K562 (cell line): ENCODE results near the gene KLHL9. TPM values are rescaled to one million over a fixed set of nuclear protein-coding genes. Genes with fewer than 3 reads are reported as not detected.

Source experiments
- ATAC-seq: fragments of 200-7000 bp; cut with Tn5 transposase; 3 replicates; pipeline ENCODE4 v1.9.1; 2020; ENCODE audit warnings: moderate library complexity
- BruUV-seq: library from RNA; stranded (reverse); fragments of 400-500 nt; replicated peaks from 2 replicates; lab custom pipeline; 2021; lab: Mats Ljungman, UMichigan
- CTCF ChIA-PET: fragments of 300-600 bp; formaldehyde crosslinking; extraction: SDS; loops from one replicate; lab custom pipeline; 2021; ENCODE audit warnings: low intra/inter-chr PET ratio; lab: Yijun Ruan, JAX
- POLR2A ChIA-PET: fragments of 300-600, 350-650 bp; sonication (Branson Sonifier 250); formaldehyde crosslinking; extraction: SDS; loops from one replicate; lab custom pipeline; 2021; ENCODE audit warnings: antibody characterized with exemption, inconsistent platforms; lab: Yijun Ruan, JAX
- DNase-seq, 4 experiments: peaks; one replicate each; pipeline versions ENCODE4 v3.0.0 to v3.0.0-alpha.2; 2011 to 2018; ENCODE audit warnings: low spot score in 3 of 4, mixed read lengths in 3 of 4; ENCODE audit errors: extremely low read depth in 1 of 4
- FAIRE-seq: peaks from 2 replicates; lab custom pipeline; 2011; peaks lifted over from hg19 to GRCh38; lab: Jason Lieb, UNC
- H2AFZ ChIP-seq: 2 replicates; pipeline ENCODE4 v1.6.0; 2011; ENCODE audit warnings: low read depth, low read length, control low read depth, inconsistent platforms
- H3K27ac ChIP-seq: fragments of 200-600 bp; 3 replicates; pipeline ENCODE4 v1.8.0; 2011; ENCODE audit warnings: low read depth, mild to moderate bottlenecking, control low read depth, inconsistent platforms, low read length, moderate library complexity, mixed read lengths; ENCODE audit errors: extremely low read depth
- H3K27me3 ChIP-seq, 2 experiments: fragments of 300-600 bp in 1 of 2; 2 replicates in 1 of 2; 3 replicates in 1 of 2; pipeline versions ENCODE4 v1.6.0 to v1.8.0; 2011; ENCODE audit warnings: inconsistent platforms in 2 of 2, low read length in 2 of 2, mild to moderate bottlenecking in 1 of 2, mixed read lengths in 1 of 2, moderate library complexity in 1 of 2; ENCODE audit not compliant: control insufficient read depth in 2 of 2, insufficient read depth in 2 of 2
- H3K36me3 ChIP-seq: fragments of 300-600 bp; 3 replicates; pipeline ENCODE4 v1.8.0; 2011; ENCODE audit warnings: mild to moderate bottlenecking, low read length, inconsistent platforms; ENCODE audit not compliant: control insufficient read depth, insufficient read depth
- H3K4me1 ChIP-seq, 2 experiments: fragments of 200-600 bp in 1 of 2; replicated peaks in 1 of 2; 2 replicates in 1 of 2; 3 replicates in 1 of 2; pipeline versions ENCODE4 v1.5.1 to v1.8.0; 2011; ENCODE audit warnings: inconsistent platforms in 2 of 2, low read length in 2 of 2, mild to moderate bottlenecking in 1 of 2, mixed read lengths in 1 of 2, moderate library complexity in 1 of 2; ENCODE audit not compliant: control insufficient read depth in 2 of 2, insufficient read depth in 2 of 2
- H3K4me2 ChIP-seq: 2 replicates; pipeline ENCODE4 v1.6.1; 2011; ENCODE audit warnings: low read length, control low read depth, inconsistent platforms, mixed read lengths; ENCODE audit not compliant: insufficient read depth
- H3K4me3 ChIP-seq: fragments of 200-600 bp; sonication (generic), shearing (Covaris generic); 2 replicates; pipeline ENCODE4 v1.5.1; 2016; ENCODE audit warnings: control low read depth, inconsistent platforms
- H3K79me2 ChIP-seq: fragments of 200-600 bp; 3 replicates; pipeline ENCODE4 v1.8.0; 2011; ENCODE audit warnings: low read length, inconsistent platforms; ENCODE audit not compliant: control insufficient read depth, insufficient read depth
- H3K9ac ChIP-seq, 2 experiments: 2 replicates each; pipeline versions ENCODE4 v1.6.0 to v1.6.1; 2011; ENCODE audit warnings: low read depth in 2 of 2, low read length in 2 of 2, control low read depth in 1 of 2, inconsistent platforms in 1 of 2, mild to moderate bottlenecking in 1 of 2, mixed read lengths in 1 of 2; ENCODE audit not compliant: insufficient read depth in 1 of 2
- H3K9me1 ChIP-seq: one replicate; pipeline ENCODE4 v1.6.0; 2011; ENCODE audit warnings: inconsistent platforms, mild to moderate bottlenecking, low read length, moderate library complexity; ENCODE audit not compliant: control insufficient read depth, insufficient read depth
- H3K9me3 ChIP-seq: replicated peaks from 2 replicates; pipeline ENCODE4 v1.5.1; 2011; ENCODE audit warnings: low read depth, low read length, inconsistent platforms; ENCODE audit not compliant: control insufficient read depth, insufficient read depth
- H4K20me1 ChIP-seq: replicated peaks from 2 replicates; pipeline ENCODE4 v1.6.1; 2011; ENCODE audit warnings: low read length, inconsistent platforms, mixed read lengths; ENCODE audit not compliant: control insufficient read depth, insufficient read depth
- ETV1 ChIP-seq: fragments of 450-650 bp; conservative IDR thresholded peaks from 2 replicates; pipeline ENCODE4 v1.6.1; 2016; ENCODE audit warnings: missing genetic modification characterization, control low read depth, low read depth, missing compliant biosample characterization
- FOXM1 ChIP-seq, 2 experiments: fragments of 450-650 bp in 1 of 2; sonication (generic) in 1 of 2; formaldehyde crosslinking in 1 of 2; IDR thresholded peaks; 2 replicates each; pipeline versions ENCODE4 v1.6.1 to v1.9.0; 2017 to 2022; ENCODE audit warnings: low read depth in 2 of 2, mild to moderate bottlenecking in 2 of 2, missing genetic modification reagents in 1 of 2, moderate library complexity in 1 of 2
- GTF2E2 ChIP-seq: fragments of 200-800 bp; sonication (Bioruptor generic); IDR thresholded peaks from 2 replicates; pipeline ENCODE4 v1.6.1; 2016; ENCODE audit warnings: missing genetic modification characterization, missing compliant biosample characterization
- HNRNPK ChIP-seq: fragments of 200-400 bp; formaldehyde crosslinking; IDR thresholded peaks from one replicate; pipeline ENCODE4 v1.6.1; 2018; ENCODE audit warnings: mild to moderate bottlenecking, low read depth, low read length; ENCODE audit not compliant: poor library complexity, severe bottlenecking
- KLF1 ChIP-seq: fragments of 450-650 bp; IDR thresholded peaks from 2 replicates; pipeline ENCODE4 v1.6.1; 2016; ENCODE audit warnings: missing genetic modification characterization, missing compliant biosample characterization
- NONO ChIP-seq, 2 experiments: fragments of 200-400 bp in 1 of 2; fragments of 450-650 bp in 1 of 2; formaldehyde crosslinking in 1 of 2; IDR thresholded peaks; 2 replicates each; pipeline ENCODE4 v1.6.1; 2017; ENCODE audit warnings: low read depth in 2 of 2, mild to moderate bottlenecking in 2 of 2, moderate library complexity in 2 of 2, low read length in 1 of 2
- NR2F6 ChIP-seq: fragments of 450-650 bp; formaldehyde crosslinking; IDR thresholded peaks from 2 replicates; pipeline ENCODE4 v1.4.0; 2020; ENCODE audit warnings: mild to moderate bottlenecking
- TEAD4 ChIP-seq, 2 experiments: sonication (generic) in 1 of 2; formaldehyde crosslinking in 1 of 2; IDR thresholded peaks; 2 replicates each; pipeline versions ENCODE4 v1.6.1 to v1.8.0; 2012 to 2022; ENCODE audit warnings: borderline replicate concordance in 1 of 2, inconsistent platforms in 1 of 2, low read length in 1 of 2, mild to moderate bottlenecking in 1 of 2, missing genetic modification reagents in 1 of 2
- ZBTB1 ChIP-seq: sonication (generic); formaldehyde crosslinking; IDR thresholded peaks from 2 replicates; pipeline ENCODE4 v1.8.1; 2023; ENCODE audit warnings: missing genetic modification reagents, low read depth, mild to moderate bottlenecking, borderline replicate concordance
- ZNF239 ChIP-seq: fragments of 250-450 bp; sonication (Bioruptor Pico); IDR thresholded peaks from 2 replicates; pipeline ENCODE4 v1.4.0; 2020; ENCODE audit warnings: mild to moderate bottlenecking
- ZNF584 ChIP-seq: fragments of 200-800 bp; sonication (Bioruptor generic); IDR thresholded peaks from 2 replicates; pipeline ENCODE4 v1.6.1; 2016; ENCODE audit warnings: low read depth, mild to moderate bottlenecking, missing genetic modification characterization, missing compliant biosample characterization
- ZNF79 ChIP-seq: fragments of 250-450 bp; sonication (Bioruptor Pico); IDR thresholded peaks from 2 replicates; pipeline ENCODE4 v1.4.0; 2020; ENCODE audit warnings: low read depth, mild to moderate bottlenecking, moderate library complexity
- WGBS: fragments of 100-300 bp; shearing (Covaris generic); methylation state at CpG from one replicate; pipeline ENCODE4 v1.1.6; 2016; ENCODE audit warnings: low coverage, mixed read lengths; ENCODE audit not compliant: insufficient coverage; ENCODE audit errors: missing lambda C conversion rate; 5-methylcytosine and 5-hydroxymethylcytosine counted together
- in situ Hi-C: fragments of 300-500 bp; cut with MboI; formaldehyde crosslinking; loops from 4 replicates; pipeline ENCODE4 v1.15.0; 2018; ENCODE audit warnings: inconsistent platforms, mixed read lengths
- intact Hi-C: fragments of 100-400 bp; cut with micrococcal nuclease; formaldehyde crosslinking; loops from 2 replicates; pipeline ENCODE4 v1.14.2; 2022
- polyA plus RNA-seq, 8 experiments: library from polyadenylated mRNA; depleted of rRNA in 4 of 8; stranded (reverse) in 5 of 8; unstranded in 3 of 8; fragments of >200 nt; fragmentation: Nextera tagmentation in 2 of 8; fragmentation: Illumina TruSeq in 1 of 8; extraction: Ambion mirVana in 2 of 8; extraction: Trizol in 1 of 8; gene quantifications; 2 replicates each; pipeline versions ENCODE4 v1.2.1 to v1.2.3, GENCODE V29; 2011 to 2014; ENCODE audit warnings: inconsistent platforms in 1 of 8, missing spikeins in 1 of 8
- total RNA-seq, 7 experiments: library from RNA; depleted of rRNA in 6 of 7; stranded (reverse); fragments of >200 nt in 6 of 7; fragmentation: Illumina TruSeq in 2 of 7; extraction: Trizol in 2 of 7; gene quantifications; 2 replicates each; pipeline versions ENCODE4 v1.2.1 to v1.2.3, GENCODE V29; 2011 to 2021; ENCODE audit warnings: low replicate concordance in 1 of 7
- TF ChIP-seq, protein P1 (sequence below): fragments of 450-650 bp; IDR thresholded peaks from 2 replicates; pipeline ENCODE4 v1.6.1; 2016; ENCODE audit warnings: borderline replicate concordance

The KLHL9 gene
- total and polyA plus RNA-seq, 9 of the 15 experiments (the other 6 are each of a cell fraction or from before 2014, with no cell fraction given), result 0.04 TPM; not detected in 8

DNA sequence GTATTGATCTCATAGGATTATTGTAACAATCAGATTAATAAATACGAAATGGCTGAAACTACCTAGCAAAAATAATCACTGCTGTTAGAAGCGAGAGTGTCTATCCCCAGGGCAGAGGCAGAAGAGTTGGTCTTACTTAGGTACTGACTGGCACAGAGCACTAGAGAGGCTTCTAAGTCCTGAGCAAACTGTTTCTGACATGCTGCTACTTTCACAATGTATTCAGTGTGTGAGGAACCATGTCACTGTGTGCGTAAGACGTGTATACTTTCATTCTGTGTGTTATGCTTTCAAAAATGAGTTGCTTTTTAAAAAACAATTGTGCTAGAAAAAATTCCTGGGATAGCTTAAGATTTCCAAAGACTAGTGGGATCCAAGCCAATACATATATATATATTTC is 5.5 kb upstream of the KLHL9 start:
- Histone ChIP-seq H3K9me3 (no peaks in the 10 kb centered on the region), H3K9me1 (no peaks in the 10 kb centered on the region), H3K4me2 (no peak overlapping the region), H3K9ac (no peak overlapping the region), H4K20me1 (no peaks in the 10 kb centered on the region), H2AFZ (no peak overlapping the region), H3K79me2 (no peaks in the 10 kb centered on the region), H3K4me1 (no peaks in the 10 kb centered on the region), H3K27me3 (no peaks in the 10 kb centered on the region), H3K4me3 (no peak overlapping the region), H3K27ac (no peak overlapping the region), H3K36me3 (no peaks in the 10 kb centered on the region)
- POLR2A ChIA-PET, result no interaction called here
- in situ Hi-C loops (no loop called here), intact Hi-C loops (no loop called here)
- FAIRE-seq (no peak), ATAC-seq (no peak), DNase-seq (no peak)
- TF ChIP-seq HNRNPK (no peak), NONO (IDR thresholded peaks at IDR 0.05; ENCODE audit: low read depth in 2 of 2, low read length in 1 of 2) (no peak), GTF2E2 (tag) (no peak), ZNF239 (CRISPR knock-in tag) (no peak), FOXM1 (IDR thresholded peaks at IDR 0.05; ENCODE audit: low read depth) (no peak), FOXM1 (CRISPR knock-in tag; IDR thresholded peaks at IDR 0.05; ENCODE audit: low read depth) (no peak), TEAD4 (IDR thresholded peaks at IDR 0.05; ENCODE audit: low read length) (no peak), TEAD4 (CRISPR knock-in tag; IDR thresholded peaks at IDR 0.05; ENCODE audit: borderline replicate concordance) (no peak), ZNF584 (no peak), NR2F6 (CRISPR knock-in tag) (no peak), ETV1 (tag) (no peak), ZNF79 (CRISPR knock-in tag) (no peak), ZBTB1 (no peak), KLF1 (tag) (no peak)
- TF ChIP-seq, protein P1, sequence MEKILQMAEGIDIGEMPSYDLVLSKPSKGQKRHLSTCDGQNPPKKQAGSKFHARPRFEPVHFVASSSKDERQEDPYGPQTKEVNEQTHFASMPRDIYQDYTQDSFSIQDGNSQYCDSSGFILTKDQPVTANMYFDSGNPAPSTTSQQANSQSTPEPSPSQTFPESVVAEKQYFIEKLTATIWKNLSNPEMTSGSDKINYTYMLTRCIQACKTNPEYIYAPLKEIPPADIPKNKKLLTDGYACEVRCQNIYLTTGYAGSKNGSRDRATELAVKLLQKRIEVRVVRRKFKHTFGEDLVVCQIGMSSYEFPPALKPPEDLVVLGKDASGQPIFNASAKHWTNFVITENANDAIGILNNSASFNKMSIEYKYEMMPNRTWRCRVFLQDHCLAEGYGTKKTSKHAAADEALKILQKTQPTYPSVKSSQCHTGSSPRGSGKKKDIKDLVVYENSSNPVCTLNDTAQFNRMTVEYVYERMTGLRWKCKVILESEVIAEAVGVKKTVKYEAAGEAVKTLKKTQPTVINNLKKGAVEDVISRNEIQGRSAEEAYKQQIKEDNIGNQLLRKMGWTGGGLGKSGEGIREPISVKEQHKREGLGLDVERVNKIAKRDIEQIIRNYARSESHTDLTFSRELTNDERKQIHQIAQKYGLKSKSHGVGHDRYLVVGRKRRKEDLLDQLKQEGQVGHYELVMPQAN, result no peak
- no TSS peak for BruUV-seq
- WGBS, result no CpG with 5 or more reads among the region's 4 CpGs
- CTCF ChIA-PET, result no interaction called here
